Forelimb muscle (tissue), 1 donor: Measurements from ENCODE around the gene GPR12. TPM values are rescaled to one million over a fixed set of nuclear protein-coding genes. Genes with fewer than 3 reads are reported as not detected.
"Not testable (repeated sequence)": the region's sequence is repeated elsewhere in the genome, so short reads cannot be mapped to it uniquely, and the experiment has no call there.

Experiments
- DNase-seq: peaks from one replicate; pipeline ENCODE4 v3.0.0-alpha.2; 2013; ENCODE audit warnings: low read depth
- polyA plus RNA-seq: library from polyadenylated mRNA; unstranded; fragments of 120-200 nt; gene quantifications from one replicate; pipeline ENCODE4 v1.2.1, GENCODE V29; 2013; ENCODE audit not compliant: insufficient read length

GPR12 gene
- polyA plus RNA-seq, 1 donor = 0.15 TPM

- DNase-seq = no peak
These were observed 12.9 kb downstream of the GPR12 start for GRCh38 chr13:26747706-26748105.

- no peak for DNase-seq
These were observed 16.6 kb downstream of the GPR12 start for GRCh38 chr13:26743971-26744370.

GRCh38 chr13:26742691-26743358 is 17.8 kb downstream of the GPR12 start:
- no peak for DNase-seq

DNA sequence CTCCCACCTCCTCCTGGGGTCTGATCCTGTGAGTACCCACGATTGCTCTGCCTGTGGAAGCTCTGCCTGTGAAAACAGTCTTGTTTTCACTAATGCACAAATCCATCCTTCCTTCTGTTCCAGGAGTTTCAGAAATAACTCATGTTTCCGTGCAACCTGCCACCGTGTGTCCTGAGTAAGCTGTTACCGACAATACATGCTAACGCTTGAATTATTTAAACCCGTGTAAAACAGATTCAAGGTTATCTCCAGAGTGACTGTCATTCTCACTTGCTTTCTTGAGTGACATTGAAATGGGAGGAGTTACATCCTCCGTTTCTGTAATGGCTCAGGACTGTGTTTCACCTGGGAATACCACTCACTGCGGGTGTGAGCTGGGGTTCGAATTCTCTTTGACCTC is 24.9 kb downstream of the GPR12 start:
- no peak for DNase-seq

DNA sequence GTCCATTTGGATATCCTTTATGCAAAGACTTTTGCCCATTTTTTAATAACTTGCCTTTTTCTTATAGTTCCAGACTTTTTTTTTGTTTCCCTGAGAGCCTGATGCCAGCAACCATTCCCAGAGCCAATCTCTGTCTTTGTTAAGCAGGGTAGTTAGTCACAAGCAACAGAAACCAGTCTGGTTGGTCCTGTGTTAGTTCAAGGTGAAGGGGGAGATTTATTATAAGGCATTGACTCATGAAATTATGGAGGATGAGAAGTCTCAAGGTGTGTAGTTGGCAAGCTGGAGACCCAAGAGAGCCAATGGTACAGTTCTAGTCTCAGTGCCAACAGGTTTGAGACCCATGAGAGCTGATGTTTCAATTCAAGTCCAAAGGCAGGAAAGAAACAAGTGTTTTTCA is 33.0 kb downstream of the GPR12 start:
- no peak for DNase-seq

GRCh38 chr13:26727122-26727521 is 33.5 kb downstream of the GPR12 start:
- no peak for DNase-seq

DNA sequence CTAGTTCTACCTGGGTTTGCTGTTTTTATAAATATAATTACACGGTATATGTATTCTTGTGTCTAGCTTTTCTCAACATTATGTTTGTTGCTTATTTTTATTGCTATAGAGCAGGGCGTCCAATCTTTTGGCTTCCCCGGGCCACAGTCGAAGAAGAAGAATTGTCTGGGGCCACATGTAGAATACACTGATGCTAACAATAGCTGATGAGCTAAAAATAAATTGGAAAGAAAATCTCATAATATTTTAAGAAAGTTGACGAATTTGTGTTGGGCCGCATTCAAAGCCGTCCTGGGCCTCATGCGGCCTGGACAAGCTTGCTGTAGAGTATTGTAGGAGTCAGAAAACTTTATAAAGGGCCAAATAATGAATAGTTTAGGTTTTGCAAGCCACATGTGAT is 33.9 kb downstream of the GPR12 start:
- DNase-seq = no peak

GRCh38 chr13:26723620-26724019 is 37.0 kb downstream of the GPR12 start:
- DNase-seq = not testable (repeated sequence)

- DNase-seq = no peak
These were observed 38.3 kb downstream of the GPR12 start for GRCh38 chr13:26722321-26722720.

DNA sequence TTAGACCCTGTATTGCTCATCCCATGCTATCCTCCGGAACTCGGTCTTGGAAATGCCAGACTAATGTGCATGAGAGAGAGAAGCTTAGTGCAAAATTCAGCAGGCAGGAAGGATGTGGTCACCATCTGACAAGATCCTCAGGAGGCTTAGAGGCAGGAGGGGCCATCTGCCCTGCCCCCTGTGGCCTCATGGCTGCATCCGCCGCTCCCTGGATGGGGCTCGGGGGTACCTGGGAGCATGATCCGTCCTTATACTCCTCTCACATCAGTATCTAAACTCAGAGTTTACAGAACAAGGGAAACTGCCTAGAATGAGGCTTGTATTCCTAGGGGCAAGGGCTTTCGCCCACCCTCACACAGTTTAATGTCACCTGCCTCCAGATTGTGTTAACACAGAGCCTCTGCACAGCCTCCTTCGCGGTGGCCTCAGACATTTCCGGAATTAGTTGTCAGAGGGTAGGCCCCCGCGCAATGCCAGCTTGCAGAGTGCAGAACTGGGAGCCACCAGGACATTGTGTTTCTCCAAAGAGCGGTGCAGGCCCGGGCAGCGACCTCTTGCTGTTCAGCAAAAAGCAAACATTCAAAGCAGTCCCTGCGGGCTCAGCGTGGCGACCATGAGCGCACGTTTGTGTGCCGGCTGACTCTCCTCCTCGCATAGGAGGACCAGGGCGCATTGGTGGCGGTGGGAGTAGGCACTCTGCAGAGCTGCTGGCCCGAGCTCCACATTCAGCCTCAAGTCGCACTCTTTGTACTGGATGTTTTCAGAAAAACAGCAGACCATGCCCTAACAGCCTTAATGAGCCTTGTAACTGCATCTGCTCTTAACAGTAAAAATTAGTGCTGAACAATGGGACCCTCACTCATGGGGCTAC is 39.1 kb downstream of the GPR12 start:
- no peak for DNase-seq

- no peak for DNase-seq
These were observed 41.1 kb downstream of the GPR12 start for GRCh38 chr13:26719356-26719945.

DNA sequence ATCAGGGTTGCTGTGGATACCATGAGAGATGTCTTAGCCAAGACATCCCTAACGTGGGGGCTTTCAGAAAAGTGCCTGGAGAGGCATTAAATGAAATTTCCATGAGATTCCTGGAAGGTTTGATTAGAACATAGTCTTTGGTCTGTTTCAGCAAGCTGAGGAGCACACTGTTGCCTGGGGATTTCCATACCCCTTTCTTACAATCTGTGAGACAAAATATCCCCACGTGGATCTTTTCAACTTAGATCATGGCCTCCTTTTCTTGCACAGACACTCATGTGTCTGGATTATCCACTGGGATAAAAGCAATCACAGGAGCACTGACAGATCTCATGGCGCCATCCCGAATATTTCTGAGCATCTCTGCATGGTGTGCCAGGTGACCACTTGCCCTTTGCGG is 41.7 kb downstream of the GPR12 start:
- DNase-seq = no peak

DNA sequence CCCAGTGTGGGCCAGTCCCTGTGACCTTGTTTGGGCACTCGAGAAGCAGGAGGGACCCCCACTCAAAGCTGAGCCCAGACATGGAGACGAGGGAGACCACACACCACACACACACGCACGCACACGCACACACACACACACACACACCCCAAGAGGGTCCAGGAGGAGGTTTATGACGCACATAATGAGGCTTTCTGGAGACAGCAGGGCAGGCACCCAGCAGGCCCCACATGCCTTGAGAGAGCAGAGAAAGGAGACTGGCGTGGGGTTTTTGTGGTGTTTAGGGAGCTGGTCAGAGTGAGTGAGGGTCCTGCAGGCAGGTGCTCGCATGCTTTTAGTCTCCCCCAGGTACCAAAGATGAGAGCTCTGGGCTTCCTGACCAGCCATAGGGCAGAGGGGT is 42.4 kb downstream of the GPR12 start:
- no peak for DNase-seq

DNA sequence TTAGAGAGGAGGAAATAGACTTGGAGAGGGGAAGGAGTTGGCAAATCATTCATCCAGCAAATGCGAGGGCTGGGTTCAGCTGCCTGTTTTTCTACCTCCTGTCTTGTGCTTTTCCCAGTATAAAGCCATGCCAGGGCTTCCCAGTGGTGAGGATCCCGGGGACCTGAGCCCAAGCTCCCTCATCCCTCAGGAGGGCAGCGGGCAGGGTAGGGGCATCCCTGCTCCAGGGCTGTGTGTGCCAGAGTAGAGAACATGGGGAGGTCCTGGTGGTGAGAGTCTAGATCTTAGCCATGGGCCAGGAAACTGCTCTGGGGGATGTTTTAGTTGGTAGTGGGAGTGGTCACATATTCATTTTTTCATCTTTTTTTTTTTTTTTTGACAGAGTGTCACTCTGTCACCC is 43.6 kb downstream of the GPR12 start:
- no peak for DNase-seq

- no peak for DNase-seq
These were observed 47.2 kb downstream of the GPR12 start for GRCh38 chr13:26713341-26713740.

DNA sequence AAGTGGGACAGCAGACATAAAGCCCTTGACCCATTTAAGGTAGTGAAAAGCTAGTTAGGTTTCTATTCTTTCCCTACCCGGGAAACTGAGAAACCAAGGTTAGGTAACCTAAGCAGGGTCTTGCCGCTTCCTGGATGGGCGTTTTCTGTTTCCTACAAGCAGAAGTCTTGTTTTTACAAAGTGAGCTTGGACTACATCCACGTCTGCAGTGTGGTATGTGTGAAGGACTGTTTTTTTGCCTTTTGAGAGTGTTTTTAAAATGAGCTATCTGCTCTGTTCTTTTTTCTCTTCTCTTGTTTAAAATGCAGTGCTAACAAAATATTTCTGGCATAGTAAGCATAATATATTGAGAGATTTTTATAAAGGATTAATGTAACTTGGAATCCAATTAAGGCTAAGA is 49.4 kb downstream of the GPR12 start:
- no peak for DNase-seq

DNA sequence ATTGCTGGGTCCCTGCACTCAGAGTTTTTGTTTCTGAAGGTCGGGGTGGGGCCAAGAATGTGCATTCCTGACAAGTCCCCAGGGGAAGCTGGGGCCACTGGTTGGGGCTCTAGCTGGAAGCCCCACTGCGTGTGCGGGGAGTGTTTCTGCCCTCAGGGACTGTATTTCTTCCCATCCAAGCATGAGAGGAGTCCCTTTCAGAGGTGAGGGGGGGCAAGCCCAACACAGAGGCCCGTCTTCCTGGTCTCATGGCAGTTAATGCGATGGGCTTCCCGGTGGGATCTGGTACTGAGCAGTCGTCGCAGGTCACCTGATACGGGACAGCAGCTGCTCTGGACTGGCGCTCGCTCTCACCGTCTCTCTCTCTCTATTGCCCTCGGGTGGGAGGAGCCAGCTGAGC is 50.4 kb downstream of the GPR12 start:
- DNase-seq = no peak

- DNase-seq = no peak
These were observed 51.1 kb downstream of the GPR12 start for GRCh38 chr13:26709461-26709860.

- no peak for DNase-seq
These were observed 52.6 kb downstream of the GPR12 start for GRCh38 chr13:26708007-26708297.

DNA sequence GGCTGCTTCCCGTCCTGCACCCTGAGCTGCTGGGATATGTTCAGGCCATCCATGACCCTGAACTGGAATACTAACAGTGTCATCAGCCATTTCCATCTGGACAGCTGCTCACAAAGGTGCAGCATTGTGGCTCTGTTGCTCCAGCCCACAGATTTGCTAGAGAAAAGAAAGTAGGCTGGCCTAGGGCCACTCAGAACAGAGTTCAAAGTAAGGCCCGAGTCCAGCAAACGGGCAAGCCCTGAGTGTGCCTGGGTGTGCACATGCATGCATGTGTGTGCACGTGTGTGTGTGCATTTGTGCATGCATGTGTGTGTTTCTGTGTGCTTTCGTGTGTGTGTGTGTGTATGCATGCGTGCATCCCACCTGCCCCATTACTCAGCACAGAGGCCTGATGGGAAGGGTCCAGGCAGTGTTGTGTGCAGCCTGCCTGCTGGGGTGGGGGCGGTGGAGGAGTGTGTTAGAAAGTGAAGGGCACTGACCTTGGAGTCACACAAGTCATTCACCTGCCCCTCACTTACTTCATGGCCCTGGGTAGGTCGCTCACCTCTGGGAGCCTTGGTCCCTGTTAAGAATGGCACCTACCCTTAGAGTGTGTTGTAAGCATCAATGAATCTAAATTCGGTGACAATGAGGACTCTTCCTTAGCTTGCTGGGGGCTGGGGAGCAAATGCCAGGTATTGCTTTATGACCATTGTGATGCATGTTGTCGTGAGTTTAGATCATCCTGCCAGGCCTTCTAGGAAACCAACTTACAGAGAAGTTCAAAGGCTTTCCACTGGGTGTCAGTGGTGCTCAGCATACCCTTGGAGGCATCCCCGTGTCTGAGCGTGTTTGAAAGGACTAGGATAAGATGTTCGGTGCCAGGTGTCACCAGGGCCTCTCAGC is 53.2 kb downstream of the GPR12 start:
- no peak for DNase-seq

GRCh38 chr13:26706381-26706780 is 54.2 kb downstream of the GPR12 start:
- DNase-seq = no peak

GRCh38 chr13:26705536-26705935 is 55.0 kb downstream of the GPR12 start:
- no peak for DNase-seq
